HepG2 (cell line): ENCODE results near the gene BAHD1. TPM values are rescaled to one million over a fixed set of nuclear protein-coding genes. Genes with fewer than 3 reads are reported as not detected.

Experiments
- BCL6 ChIP-seq: IDR thresholded peaks from 2 replicates; pipeline ENCODE4 v1.6.1; 2016; ENCODE audit warnings: missing genetic modification reagents, missing compliant biosample characterization
- CSRNP1 ChIP-seq: sonication (generic); formaldehyde crosslinking; IDR thresholded peaks from 2 replicates; pipeline ENCODE4 v1.8.1; 2023; ENCODE audit warnings: mild to moderate bottlenecking, missing genetic modification reagents
- GABPB1 ChIP-seq: IDR thresholded peaks from 2 replicates; pipeline ENCODE4 v1.6.1; 2016; ENCODE audit warnings: mild to moderate bottlenecking, missing genetic modification reagents, moderate library complexity, missing compliant biosample characterization
- GFI1 ChIP-seq: sonication (generic); formaldehyde crosslinking; IDR thresholded peaks from 2 replicates; pipeline ENCODE4 v1.5.0; 2020; ENCODE audit warnings: missing genetic modification reagents, mild to moderate bottlenecking, borderline replicate concordance
- HNRNPLL ChIP-seq: fragments of 200-400 bp; formaldehyde crosslinking; IDR thresholded peaks from 2 replicates; pipeline ENCODE4 v1.6.1; 2017; ENCODE audit warnings: mild to moderate bottlenecking, low read depth, low read length; ENCODE audit not compliant: poor library complexity, severe bottlenecking
- MAZ ChIP-seq, 2 experiments: sonication (generic) in 1 of 2; formaldehyde crosslinking in 1 of 2; IDR thresholded peaks; 2 replicates each; pipeline versions ENCODE4 v1.5.0 to v1.6.1; 2012 to 2020; ENCODE audit warnings: low read depth in 2 of 2, mild to moderate bottlenecking in 2 of 2, borderline replicate concordance in 1 of 2, improper control_type of control experiment in 1 of 2, low read length in 1 of 2, missing genetic modification reagents in 1 of 2, moderate library complexity in 1 of 2
- MLX ChIP-seq: IDR thresholded peaks from 2 replicates; pipeline ENCODE4 v1.6.1; 2016
- MXD1 ChIP-seq: sonication (generic); formaldehyde crosslinking; IDR thresholded peaks from 2 replicates; pipeline ENCODE4 v1.4.0; 2020; ENCODE audit warnings: mild to moderate bottlenecking, missing genetic modification reagents
- NR2F6 ChIP-seq, 2 experiments: IDR thresholded peaks; 2 replicates each; pipeline ENCODE4 v1.6.1; 2016; ENCODE audit warnings: antibody characterized with exemption in 1 of 2, mild to moderate bottlenecking in 1 of 2
- PATZ1 ChIP-seq: sonication (generic); formaldehyde crosslinking; IDR thresholded peaks from 2 replicates; pipeline ENCODE4 v1.4.0; 2020; ENCODE audit warnings: missing genetic modification reagents
- PITX1 ChIP-seq: sonication (generic); formaldehyde crosslinking; IDR thresholded peaks from 2 replicates; pipeline ENCODE4 v1.5.1; 2020; ENCODE audit warnings: mild to moderate bottlenecking, missing genetic modification reagents
- POGZ ChIP-seq: sonication (generic); formaldehyde crosslinking; IDR thresholded peaks from 2 replicates; pipeline ENCODE4 v1.4.0; 2020; ENCODE audit warnings: mild to moderate bottlenecking, missing genetic modification reagents
- RAD21 ChIP-seq: fragments of 450-650 bp; formaldehyde crosslinking; IDR thresholded peaks from 2 replicates; pipeline ENCODE4 v1.5.0; 2020; ENCODE audit warnings: mild to moderate bottlenecking
- UBTF ChIP-seq: sonication (generic); formaldehyde crosslinking; IDR thresholded peaks from 2 replicates; pipeline ENCODE4 v1.4.0; 2020; ENCODE audit warnings: mild to moderate bottlenecking, missing genetic modification reagents
- ZMYM3 ChIP-seq: sonication (generic); formaldehyde crosslinking; IDR thresholded peaks from 2 replicates; pipeline ENCODE4 v1.5.1; 2020; ENCODE audit warnings: mild to moderate bottlenecking, missing genetic modification reagents
- ZNF329 ChIP-seq: sonication (generic); formaldehyde crosslinking; IDR thresholded peaks from 2 replicates; pipeline ENCODE4 v1.9.0; 2021; ENCODE audit warnings: low read depth, mild to moderate bottlenecking, missing genetic modification reagents
- ZNF362 ChIP-seq: sonication (generic); formaldehyde crosslinking; IDR thresholded peaks from 2 replicates; pipeline ENCODE4 v1.4.0; 2020; ENCODE audit warnings: missing genetic modification reagents, mild to moderate bottlenecking, borderline replicate concordance
- ZNF570 ChIP-seq: sonication (generic); formaldehyde crosslinking; IDR thresholded peaks from 2 replicates; pipeline ENCODE4 v1.4.0; 2020; ENCODE audit warnings: mild to moderate bottlenecking, missing genetic modification reagents, borderline replicate concordance
- ZZZ3 ChIP-seq: sonication (generic); formaldehyde crosslinking; IDR thresholded peaks from 2 replicates; pipeline ENCODE4 v1.4.0; 2020; ENCODE audit warnings: missing genetic modification reagents, mild to moderate bottlenecking, borderline replicate concordance
- polyA plus RNA-seq, 8 experiments: library from polyadenylated mRNA; depleted of rRNA in 3 of 8; stranded (reverse) in 7 of 8; unstranded in 1 of 8; fragments of >200 nt; fragmentation: Illumina TruSeq in 4 of 8; extraction: Trizol in 4 of 8; gene quantifications; 2 replicates each; pipeline versions ENCODE4 v1.2.1 to v1.2.3, GENCODE V29; 2011 to 2016; ENCODE audit warnings: low read depth in 4 of 8, missing spikeins in 1 of 8, mixed read lengths in 1 of 8; ENCODE audit not compliant: insufficient read depth in 1 of 8
- total RNA-seq, 5 experiments: library from RNA; depleted of rRNA; stranded (reverse); fragments of >200 nt; fragmentation: Illumina TruSeq; extraction: Trizol; gene quantifications; 2 replicates each; pipeline ENCODE4 v1.2.3, GENCODE V29; 2016; ENCODE audit warnings: low read depth in 1 of 5

The BAHD1 gene
- total and polyA plus RNA-seq, 2 of the 13 experiments (the other 11 are each of a cell fraction or from before 2014, with no cell fraction given): 3.3 to 8.7 TPM

GRCh38 chr15:40506964-40507571 is 66.3 kb downstream of the BAHD1 start (continued):
- TF ChIP-seq MLX (CRISPR knock-in tag): 0 out of 2 replicates have a peak, but pooled peaks have one; percentile 18
- no peak for TF ChIP-seq ZNF570 (CRISPR knock-in tag)
- TF ChIP-seq PATZ1 (CRISPR knock-in tag): peak; percentile 86
- peak; percentile 57; the same call in 1 of the 2 replicates for TF ChIP-seq GABPB1
- TF ChIP-seq MAZ (IDR thresholded peaks at IDR 0.05; ENCODE audit: borderline replicate concordance, low read depth, low read length): peak; percentile 74; the same call in 1 of the 2 replicates
- TF ChIP-seq MAZ (CRISPR knock-in tag; IDR thresholded peaks at IDR 0.05; ENCODE audit: low read depth): peak; percentile 51; the same call in 1 of the 2 replicates
- TF ChIP-seq NR2F6 (IDR thresholded peaks at IDR 0.05): no peak; the same call in 1 of the 2 replicates
- TF ChIP-seq NR2F6 (CRISPR knock-in tag; IDR thresholded peaks at IDR 0.05): peak; percentile 57; the same call in 1 of the 2 replicates
- TF ChIP-seq BCL6 (CRISPR knock-in tag): peak; percentile 35; the same call in 1 of the 2 replicates
- no peak for TF ChIP-seq ZZZ3 (CRISPR knock-in tag)
- peak; percentile 37; the same call in 1 of the 2 replicates for TF ChIP-seq ZMYM3
- peak; percentile 70; the same call in 1 of the 2 replicates for TF ChIP-seq PITX1 (CRISPR knock-in tag)
- peak; percentile 79 for TF ChIP-seq UBTF (CRISPR knock-in tag)
- TF ChIP-seq HNRNPLL: peak; percentile 47
- TF ChIP-seq POGZ (CRISPR knock-in tag): peak; percentile 39; the same call in 1 of the 2 replicates
- peak; percentile 83 for TF ChIP-seq RAD21
- peak; percentile 47; the same call in 1 of the 2 replicates for TF ChIP-seq ZNF329 (CRISPR knock-in tag)
- 0 out of 2 replicates have a peak, but pooled peaks have one; percentile 34 for TF ChIP-seq MXD1 (CRISPR knock-in tag)
- peak; percentile 47; the same call in 1 of the 2 replicates for TF ChIP-seq CSRNP1
- no peak for TF ChIP-seq ZNF362 (CRISPR knock-in tag)
- no peak for TF ChIP-seq GFI1 (CRISPR knock-in tag)
